T follicular helper cell (primary cell): Measurements from ENCODE around the gene CNTFR.

ENCODE experiments used
- DNase-seq: peaks from one replicate; pipeline ENCODE4 v3.0.0-alpha.2; 2020; ENCODE audit warnings: low read depth

Gene CNTFR

DNA sequence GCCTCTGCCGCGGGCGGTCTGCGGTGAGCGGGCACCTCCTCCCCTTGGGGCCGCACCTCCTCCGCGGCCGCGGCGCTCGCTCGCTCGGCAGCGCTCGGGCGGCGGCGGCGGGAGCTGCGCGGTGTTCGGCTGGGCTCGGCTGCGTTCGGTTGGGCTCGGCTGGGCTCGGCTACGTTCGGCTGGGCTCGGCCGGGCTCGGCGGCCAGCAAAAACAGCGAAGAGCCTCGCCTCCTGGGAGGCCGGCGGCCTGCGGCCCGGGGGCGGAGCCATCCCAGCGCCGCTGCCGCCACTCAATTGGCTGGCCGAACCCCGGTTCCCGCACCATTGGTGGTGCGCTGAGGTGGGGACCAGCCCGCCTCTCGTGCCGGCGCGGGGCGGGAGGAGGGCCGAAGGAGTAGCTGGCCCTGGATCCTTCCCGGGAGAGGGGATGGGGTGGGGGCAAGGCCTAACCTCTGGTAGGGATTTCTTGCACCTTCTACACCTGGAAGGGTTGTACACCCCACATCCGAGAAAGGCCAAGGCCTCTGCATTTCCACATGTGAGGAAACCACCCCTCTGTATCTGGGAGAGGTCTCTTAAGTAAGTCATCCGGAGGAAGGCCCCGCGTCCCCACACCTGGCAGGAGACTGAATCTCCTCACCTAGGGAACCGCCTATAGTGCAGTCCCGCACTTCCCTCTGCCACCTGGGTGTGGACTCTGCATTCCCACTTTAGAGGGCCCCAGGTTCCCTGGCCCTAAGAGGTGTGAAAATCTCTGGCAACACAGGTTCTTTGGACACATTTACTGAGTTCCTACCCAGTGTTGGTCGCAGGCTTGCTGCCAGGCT lies 66.3 kb downstream of the CNTFR start, which contains the start of gene ENHO:
ENHO (minus strand) TSS at position 20 of the 827 bp plus-strand sequence. CDS start 1,295 bp downstream, outside the sequence.
- peak; percentile 81 for DNase-seq

DNA sequence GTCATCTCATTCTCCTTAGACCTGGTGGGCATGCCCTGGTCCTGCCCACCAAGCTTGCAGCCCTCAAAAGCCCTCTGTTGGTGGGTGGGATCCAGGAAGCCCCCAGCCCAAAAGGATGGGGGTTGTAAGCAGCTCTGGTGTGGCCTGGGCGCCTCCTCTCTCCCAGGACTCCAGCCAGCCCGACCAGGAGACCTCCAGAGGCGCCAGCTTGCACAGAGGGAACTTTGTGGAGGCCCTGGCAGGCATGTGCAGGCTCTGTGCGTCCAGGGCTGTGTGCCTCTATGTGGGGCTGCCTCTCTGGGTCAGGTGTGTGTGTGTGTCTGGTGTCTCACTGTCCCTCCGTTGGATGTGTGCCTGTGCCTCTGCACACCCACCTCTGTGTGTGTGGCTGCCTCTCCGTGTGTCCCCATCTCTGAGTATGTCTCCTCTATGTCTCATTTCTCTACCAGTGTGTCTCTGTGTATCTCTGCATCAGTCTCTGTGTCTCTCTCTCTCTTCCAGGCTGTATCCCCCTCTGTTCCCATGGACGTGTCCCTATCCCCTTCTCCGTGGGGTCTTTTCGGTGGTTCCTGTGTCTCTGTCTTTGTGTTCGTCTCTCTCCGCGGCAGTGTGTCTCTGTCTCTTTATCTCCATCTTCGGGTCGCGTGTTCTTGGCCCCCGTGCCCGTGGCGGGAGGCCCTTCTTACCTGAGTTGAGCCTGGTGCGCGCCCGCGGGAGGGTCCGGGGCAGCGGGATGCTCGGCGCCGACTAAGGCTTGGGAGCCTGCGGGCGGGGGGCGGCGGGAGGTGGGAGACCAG lies 67.2 kb downstream of the CNTFR start:
- no peak for DNase-seq

DNA sequence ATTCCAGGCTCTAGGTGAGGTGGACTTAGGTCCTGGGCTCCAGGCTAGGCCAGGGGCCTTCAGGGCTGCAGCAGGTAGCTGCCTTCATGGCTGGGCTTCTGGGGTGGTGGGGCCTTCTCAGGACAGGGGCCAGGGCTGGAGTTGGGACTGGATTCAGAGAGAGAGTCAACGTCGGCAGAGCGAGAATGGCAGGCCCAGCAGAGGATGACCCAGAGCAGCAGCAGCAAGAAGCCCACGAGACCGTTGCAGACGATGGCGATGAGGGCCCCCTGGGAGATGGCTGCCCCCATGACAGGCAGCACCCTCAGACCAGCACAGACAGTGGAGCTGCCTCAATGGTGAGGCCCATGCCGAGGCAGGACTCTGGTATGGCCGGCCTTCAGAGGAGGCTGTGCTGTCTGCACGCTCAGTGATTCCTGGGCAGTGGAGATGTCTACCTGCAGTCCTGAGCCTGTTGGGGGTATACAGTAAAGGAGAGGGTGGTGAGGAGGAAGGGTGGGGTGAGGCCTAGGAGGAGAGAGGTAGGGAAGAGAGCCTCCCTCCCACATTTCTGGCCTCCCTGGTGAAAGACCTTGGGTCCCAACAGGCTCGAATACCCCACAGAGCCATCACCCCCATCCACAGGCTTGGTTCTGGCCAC lies 68.0 kb downstream of the CNTFR start:
- no peak for DNase-seq

DNA sequence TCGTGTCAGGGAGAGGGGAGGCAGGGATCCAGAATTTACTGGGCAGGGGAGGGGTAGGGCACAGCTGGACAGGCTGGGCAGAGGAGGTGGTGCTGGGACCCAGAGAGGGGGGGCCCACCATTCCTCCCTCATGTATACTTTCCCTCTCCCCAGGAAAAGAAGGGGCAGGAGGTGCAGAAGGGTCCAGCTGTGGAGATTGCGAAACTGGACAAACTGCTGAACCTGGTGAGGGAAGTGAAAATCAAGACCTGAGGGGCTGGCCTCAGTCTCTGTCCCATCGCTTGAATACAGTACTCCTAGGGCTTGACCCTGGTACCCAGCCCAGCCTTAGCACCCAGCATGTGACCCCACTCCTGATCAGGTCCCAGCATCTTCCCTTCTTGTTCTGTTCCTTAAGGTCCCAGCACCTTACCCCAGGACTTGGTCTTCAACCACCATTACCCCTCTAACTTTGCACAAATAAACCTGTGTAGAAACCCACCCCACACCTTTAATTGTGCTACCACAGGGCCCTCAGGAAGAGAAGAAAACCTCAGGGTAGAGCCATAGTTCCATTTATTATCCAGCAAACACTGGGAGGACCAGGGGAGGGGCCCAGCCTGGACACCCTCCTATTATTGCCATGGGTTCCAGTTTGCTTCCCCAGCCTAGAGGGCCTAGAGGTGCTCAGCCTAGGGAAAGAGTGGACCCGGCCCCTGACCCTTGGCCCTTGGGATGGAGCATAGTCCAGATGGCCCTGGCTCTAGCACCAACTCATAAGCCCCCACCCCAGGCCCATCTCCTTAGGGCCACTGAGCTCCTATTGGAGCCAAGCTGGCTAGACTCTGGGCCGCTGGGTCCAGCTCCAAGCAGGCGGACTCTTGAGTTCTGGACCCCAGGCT lies 68.8 kb downstream of the CNTFR start:
- no peak for DNase-seq

DNA sequence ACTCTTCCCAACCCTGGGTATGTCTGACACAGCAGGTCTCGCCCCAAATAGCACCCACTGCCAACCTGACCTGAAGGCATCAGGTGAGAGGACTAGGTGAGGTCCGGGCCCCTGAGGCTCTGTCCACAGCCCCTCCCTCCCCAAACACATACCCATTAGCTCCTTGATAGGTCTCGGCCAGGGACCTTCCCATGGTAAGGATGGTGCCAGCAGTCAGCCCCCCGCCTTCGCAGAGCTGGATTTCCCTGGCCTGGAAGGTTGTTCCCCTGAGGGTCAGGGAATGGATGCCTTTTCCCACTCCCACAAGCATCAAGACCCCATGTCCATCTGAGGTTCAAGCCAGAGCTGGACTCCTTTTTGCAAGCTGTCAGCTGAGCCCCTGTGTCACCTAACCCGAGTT lies 69.4 kb downstream of the CNTFR start:
- DNase-seq = no peak

DNA sequence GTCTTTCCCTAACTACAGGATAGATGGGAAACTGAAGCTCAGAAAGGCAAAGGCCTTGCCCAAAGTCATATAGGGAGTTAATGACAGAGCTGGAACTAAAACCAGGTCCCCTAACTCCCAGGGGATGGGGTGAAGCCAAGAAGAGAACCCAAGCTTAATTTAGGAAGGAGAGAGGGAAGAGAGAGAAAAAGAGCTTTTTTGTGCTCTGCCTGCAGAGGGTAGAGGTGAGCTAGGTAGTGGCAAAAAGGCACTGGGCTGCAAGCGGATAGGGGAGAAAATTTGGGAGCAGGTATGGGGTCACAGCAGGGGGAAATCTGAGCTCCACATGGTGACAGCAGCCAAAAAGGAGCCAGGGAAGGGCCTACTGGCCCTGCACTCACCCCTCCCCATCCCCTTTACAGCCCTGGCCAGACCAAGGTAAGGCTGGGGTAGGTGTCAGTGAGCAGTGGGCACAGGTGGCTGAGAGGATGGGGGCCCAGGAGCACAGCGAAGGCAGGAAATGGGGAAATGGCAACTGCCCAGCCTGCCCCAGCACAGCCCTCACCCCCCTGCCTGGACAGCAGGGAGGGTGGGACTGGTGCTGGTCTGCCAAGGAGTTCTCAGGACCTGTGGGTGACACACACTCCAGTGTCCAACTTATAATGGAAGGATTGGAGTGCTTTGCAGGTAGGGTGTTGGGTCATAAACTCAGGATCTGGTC lies 70.1 kb downstream of the CNTFR start:
- DNase-seq = no peak

DNA sequence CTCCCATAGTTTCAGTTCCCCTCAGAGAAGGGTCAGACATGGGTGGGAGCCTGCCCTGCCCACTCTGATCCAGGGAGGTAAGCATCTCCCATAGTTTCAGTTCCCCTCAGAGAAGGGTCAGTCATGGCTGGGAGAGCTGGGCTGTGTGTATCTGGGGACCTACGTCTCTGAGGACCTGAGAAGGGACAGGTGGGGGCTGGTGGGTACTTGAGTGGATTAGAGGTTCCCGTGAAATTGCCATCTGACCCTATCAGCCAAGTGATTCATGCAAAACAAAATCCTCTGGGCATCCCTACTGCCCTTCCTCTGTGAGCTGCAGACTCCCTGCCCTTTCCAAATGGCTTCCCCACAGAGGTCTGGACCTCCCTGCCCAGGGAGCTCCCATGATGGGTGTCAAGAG lies 70.6 kb downstream of the CNTFR start:
- DNase-seq = no peak

DNA sequence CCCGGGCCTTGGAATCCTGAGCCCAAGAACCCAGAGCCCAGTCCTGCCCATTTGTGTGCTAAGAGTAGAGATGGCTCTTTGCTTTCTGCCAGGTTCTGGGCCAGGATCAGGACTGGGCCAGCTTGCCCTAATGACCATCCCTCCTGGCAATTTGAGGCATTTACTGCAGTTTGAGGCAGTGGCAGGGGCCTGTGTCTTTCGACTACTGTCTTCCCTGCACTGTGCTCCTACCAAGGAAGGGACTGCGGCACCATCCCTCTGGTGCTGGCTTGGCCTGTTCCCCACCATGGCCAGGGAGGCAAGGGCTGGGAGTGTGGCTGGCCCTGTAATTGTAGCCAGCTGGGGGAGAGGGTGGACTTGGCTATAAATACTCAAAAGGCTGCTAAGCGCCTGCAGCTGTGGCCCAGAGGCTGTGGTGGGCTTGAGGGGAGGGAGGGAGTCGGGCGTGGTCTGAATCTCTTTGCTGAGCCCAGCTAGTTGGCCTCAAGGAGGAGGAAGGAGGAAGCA lies 71.4 kb downstream of the CNTFR start:
- no peak for DNase-seq

DNA sequence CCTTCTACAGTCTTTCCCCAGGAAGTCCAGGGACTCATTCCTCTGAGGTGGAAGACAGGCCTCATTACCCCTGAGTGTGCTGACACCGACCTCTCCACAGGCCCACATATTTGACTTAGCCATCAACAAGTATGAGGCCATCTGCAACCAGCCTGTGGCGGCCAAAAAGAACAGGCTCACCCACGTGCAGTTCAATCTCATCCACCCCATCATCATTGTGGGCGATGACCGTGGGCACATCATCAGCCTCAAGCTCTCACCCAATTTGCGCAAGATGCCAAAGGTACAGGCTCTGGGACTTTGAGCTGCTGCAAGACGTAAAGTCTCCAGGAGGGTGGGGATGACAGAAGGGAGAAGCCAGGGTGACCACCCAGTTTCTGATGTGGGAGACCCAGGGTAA lies 72.3 kb downstream of the CNTFR start:
- no peak for DNase-seq

DNA sequence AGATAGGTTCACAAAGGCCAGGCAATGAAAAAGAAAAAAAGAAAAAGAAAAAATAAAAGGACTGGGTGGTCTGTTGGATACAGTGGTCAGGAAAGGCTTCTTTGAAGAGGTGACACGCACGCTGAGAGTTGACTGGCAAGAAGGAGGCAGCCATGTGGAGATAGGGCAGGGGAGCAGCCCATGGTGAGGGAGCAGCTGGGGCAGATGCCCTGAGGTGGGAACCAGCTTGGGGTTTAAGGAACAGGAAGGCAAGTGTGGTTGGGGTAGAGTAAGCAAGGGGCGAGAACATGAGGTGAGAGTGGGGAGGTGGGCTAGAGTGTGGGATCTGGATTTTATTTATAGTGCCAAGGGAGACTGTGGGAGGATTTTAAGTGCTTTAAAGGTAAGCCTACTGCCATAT lies 73.6 kb downstream of the CNTFR start:
- DNase-seq = no peak

DNA sequence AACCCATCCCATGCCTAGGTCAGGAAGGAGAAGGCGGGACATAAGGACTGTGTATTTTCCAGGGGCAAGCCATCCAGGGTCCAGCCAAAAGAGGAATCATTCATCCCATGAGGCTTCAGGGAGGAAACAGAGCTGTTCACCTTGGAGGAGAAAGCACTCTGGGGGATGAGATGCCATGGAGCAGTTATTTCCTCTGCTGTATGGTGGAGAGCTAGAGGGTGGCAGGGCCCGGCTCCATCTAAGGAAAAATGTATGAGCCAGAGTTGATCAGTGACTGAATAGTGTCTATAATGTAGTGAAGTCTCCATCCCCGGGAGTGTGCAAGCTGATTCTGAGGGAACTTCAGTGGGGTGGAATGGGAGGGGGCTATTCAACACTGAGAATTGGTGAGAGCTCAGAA lies 74.7 kb downstream of the CNTFR start:
- no peak for DNase-seq

DNA sequence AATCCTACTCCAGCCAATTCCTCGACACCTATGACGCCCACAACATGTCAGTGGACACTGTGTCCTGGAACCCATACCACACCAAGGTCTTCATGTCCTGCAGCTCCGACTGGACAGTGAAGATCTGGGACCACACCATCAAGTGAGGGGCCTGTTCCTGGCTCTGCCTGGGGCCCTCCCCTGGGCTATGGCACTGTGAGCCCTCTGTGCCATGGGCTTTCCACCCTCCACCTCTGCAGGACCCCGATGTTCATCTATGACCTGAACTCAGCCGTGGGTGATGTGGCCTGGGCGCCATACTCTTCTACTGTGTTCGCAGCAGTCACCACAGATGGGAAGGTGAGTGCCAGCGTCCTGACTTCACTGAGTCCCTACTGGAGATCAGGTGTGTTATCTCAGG lies 75.1 kb downstream of the CNTFR start:
- DNase-seq = no peak

DNA sequence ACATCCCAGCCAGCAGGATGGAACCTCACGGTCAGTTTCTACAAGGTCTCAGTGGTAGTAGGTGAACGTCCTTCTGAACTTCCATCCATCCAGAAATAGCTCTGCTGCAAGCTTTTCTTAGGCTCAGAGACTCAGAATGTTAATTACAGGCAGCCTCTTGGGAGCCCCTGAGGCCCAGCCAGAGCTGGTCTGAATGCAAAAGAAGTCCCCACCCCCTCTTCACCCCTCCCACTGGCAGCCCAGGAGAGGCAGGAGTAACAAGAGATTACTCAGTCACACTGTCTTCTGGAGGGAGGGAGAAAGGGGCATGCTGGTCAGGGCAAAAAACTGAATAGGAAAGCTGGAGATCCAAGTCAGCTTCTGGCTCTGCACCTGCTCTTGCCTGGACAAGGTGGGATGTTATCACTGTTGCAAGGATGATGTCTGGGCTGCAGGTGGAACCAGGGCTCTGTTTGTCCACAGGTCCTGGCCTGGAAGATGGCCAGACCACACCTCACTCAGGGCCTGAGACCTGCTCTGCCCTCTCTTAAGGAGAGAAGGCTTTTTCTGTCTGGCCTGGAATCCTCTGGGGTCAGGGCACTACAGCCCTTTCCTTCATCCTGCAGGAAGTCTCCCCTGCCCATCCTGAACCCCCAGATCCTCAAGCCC lies 75.8 kb downstream of the CNTFR start:
- DNase-seq = no peak

DNA sequence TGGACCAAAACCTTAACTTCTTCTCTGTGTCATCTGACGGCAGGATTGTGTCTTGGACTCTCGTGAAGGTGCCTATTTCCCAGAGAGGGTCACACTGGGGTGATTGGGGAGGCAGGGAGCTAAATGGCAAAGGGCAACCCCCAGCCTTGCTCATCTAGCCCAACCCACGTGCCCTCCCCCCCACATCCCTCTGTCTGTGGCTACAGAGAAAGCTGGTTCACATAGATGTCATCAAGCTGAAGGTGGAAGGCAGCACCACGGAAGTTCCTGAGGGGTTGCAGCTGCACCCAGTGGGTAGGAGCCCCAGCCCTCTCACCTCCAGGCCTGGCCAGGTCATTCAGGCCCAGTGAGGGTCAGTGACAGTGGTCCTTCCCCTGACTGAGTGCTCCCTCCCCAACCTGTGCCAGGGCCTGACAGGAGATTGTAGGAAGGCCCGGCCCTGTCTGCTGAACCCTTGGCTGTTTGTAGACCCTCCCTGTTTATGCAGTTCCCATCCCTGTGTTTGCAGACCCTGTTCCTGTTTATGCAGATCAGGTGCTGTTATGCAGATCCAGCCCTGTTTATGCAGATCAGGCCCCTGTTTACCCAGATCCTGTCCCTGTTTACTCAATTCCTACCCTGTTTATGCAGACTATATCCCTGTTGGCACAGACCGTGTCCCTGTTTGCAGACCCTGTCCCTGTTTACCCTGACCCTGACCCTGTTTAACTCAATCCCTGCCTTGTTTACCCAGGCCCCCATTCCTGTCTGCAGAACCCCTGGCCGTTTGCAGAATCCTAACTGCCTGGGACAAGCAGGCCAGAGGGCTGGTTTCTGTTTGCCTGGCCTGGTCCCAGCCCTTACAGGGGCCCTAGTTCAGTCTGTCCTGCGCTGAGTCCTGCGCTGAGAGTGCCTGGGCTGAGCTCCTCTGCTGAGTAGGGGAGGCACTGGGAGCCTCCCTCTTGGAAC lies 77.1 kb downstream of the CNTFR start:
- no peak for DNase-seq

DNA sequence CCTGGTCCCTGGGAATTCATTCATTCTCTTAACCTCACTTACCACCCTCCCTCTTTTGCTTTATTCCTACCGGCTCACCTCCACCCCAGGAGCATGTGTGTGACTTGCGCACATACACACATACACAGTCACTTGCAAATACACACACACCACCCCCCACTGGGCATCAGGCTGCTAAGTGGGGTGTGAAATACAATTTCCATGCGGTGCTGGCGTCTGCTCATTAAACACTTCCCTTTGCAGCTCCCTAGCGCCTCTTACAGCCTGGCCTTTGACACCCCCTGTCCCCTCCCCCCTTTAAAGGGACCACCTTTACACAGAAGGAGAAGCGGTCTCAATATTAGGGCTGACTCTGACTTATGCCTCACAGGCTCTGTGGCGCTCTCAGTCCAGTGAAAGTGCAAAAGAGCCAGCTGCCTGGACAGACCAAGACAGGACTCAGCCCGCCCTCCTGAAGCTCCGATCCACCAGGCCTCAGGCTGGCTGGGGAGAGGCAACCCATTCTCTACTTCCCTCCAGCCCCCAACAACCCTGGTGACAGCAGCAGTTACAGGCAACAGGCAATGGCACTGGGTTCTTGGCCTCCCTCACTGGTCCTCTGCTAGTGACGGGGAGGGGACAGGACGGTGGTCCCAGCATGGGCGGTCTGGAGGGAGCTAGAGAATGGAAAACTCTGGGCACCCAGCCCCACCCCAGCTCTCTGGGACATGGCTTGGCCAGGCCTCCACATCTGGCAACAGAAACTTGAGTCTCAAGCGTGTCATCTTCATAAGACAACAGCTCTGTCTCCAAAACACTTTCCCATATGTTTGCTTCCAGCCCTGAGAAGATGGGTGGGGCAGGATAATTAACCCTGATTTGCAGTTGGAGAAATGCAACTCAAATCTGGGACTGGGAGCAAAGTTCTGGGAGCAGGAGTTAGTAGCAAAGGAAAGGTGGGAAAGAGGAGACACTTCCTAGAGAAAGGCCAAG lies 78.7 kb downstream of the CNTFR start:
- DNase-seq = no peak

DNA sequence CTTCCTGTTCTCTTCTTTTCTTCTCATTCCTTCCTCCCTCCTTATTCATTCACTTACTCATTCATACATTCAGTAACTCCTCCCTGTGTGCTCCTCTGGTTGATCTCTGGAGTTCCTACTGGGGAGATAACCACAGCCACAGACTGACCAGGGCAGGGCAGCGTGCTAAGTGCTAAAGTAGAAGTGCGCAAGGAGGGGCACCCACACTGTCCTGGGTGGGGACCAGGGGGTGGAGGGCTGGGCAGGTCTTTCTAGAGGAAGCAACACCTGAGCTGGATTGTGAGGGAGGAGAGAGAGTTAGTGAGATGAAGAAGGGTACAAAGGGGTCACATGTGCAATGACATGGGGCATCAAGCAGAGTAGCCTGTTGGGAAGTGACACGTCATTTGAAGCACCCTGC lies 80.6 kb downstream of the CNTFR start:
- DNase-seq = no peak

DNA sequence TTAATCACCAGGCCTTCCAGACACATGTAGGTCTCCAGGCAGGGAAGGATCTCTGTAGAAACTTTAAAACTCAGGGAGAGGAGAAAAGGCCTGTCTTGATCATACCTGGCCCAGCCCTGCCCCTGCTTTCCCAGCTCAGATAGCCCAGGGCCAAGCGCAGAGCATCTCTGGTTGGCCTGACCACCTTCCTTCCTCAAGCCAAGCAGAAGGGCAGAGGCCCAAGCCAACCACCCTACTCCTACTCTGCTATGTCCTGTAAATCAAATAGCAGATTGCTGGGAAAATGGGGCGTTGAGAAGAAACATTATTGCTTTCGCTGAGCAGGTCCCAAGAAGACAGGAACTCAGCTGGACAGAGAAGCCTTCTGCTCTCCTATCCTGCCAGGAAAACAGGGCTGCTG lies 81.1 kb downstream of the CNTFR start:
- no peak for DNase-seq

DNA sequence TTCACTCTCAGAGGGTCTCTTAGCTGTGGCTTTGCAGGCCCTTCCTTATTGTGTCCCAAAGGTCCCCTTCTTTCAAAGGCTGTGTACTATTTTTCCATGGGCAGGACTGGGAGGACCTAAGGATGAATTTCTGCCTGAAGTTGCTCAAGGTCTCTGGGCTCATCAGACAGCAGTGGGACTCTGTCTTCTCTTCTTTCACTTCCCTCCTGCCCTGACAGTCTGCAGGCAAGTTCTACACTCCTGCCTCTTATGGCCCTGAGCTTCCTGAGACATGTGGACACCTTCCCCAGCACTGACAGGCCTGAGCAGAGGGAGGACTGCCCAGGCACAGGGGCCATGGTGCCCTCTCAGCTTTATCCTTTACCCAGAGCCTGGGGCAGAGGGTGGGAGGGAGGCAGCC lies 81.6 kb downstream of the CNTFR start:
- no peak for DNase-seq
